Erythroblast (primary cell): ENCODE measurements around the gene ZNF107.

Experiments used
- GATA1 ChIP-seq: IDR thresholded peaks from 2 replicates; pipeline ENCODE4 v1.6.1; 2011; ENCODE audit warnings: low read depth, mild to moderate bottlenecking, control low read depth, low read length, moderate library complexity
- POLR2A ChIP-seq: IDR thresholded peaks from 2 replicates; pipeline ENCODE4 v1.6.1; 2011; ENCODE audit warnings: mild to moderate bottlenecking, low read length

GRCh38 chr7:64733550-64734240, 67.8 kb downstream of the ZNF107 start:
- TF ChIP-seq POLR2A, result no peak
- TF ChIP-seq GATA1, result no peak
